ENCODE results near the gene SHC4.
"Not testable (repeated sequence)": the region's sequence is repeated elsewhere in the genome, so short reads cannot be mapped to it uniquely, and the experiment has no call there.

SHC4 gene

DNA sequence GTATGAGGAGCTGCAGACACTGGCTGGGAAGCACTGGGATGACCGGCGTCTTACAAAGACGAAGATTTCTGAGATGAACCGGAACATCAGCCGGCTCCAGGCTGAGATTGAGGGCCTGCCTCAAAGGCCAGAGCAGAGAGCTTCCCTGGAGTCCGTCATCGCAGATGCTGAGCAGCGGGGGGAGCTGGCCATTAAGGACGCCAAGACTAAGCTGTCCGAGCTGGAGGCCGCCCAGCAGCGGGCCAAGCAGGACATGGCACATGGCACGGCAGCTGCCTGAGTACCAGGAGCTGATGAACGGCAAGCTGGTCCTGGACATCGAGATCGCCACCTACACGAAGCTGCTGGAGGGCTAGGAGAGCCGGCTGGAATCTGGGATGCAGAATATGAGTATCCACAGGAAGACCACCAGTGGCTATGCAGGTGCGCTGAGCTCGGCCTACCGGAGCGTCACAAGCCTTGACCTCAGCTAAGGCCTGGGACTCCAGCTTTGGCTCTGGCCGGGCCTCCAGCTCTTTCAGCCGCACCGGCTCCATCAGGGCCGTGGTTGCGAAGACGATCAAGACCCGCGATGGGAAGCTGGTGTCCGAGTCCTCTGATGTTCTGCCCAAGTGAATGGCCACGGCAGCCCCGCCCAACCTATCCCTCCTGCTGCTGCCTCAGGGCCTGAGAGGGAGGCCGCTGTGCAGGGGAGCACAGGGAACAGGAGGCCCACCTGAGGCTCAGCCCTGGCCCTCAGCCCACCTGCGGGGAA is 9.2 kb upstream of the SHC4 start:
- TF ChIP-seq, protein P1, sequence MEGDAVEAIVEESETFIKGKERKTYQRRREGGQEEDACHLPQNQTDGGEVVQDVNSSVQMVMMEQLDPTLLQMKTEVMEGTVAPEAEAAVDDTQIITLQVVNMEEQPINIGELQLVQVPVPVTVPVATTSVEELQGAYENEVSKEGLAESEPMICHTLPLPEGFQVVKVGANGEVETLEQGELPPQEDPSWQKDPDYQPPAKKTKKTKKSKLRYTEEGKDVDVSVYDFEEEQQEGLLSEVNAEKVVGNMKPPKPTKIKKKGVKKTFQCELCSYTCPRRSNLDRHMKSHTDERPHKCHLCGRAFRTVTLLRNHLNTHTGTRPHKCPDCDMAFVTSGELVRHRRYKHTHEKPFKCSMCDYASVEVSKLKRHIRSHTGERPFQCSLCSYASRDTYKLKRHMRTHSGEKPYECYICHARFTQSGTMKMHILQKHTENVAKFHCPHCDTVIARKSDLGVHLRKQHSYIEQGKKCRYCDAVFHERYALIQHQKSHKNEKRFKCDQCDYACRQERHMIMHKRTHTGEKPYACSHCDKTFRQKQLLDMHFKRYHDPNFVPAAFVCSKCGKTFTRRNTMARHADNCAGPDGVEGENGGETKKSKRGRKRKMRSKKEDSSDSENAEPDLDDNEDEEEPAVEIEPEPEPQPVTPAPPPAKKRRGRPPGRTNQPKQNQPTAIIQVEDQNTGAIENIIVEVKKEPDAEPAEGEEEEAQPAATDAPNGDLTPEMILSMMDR (IDR thresholded peaks at IDR 0.05; ENCODE audit: control extremely low read depth, extremely low read depth, low read depth, missing control alignments): no peak
- ChIA-PET POLR2A (no interaction called here), CTCF (interaction anchor here (1.2 to 5.9 kb wide), 7 partner anchors 14 to 111 kb away, joined by 3 to 58 read pairs (median 6); partner anchors contain the start of gene EID1)
- DNase-seq (ENCODE audit: extremely low spot score): no peak

DNA sequence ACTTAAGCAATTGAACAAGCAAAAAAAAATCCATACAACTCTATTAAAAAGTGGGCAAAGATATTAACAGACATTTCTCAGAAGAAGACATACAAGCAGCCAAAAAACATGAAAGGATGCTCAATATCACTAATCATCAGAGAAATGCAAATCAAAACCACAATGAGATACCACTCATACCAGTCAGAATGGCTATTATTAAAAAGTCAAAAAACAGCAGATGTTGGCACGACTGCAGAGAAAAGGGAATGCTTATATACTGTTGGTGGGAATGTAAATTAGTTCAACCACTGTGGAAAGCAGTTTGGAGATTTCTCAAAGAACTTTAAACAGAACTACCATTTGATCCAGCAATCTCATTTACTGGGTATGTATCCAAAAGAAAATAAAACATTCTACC is 7.2 kb upstream of the SHC4 start:
- DNase-seq (ENCODE audit: extremely low spot score); POLR2A ChIA-PET: not testable (repeated sequence)
- CTCF ChIA-PET: interaction anchor here (1.3 to 2.4 kb wide), 2 partner anchors 9 to 12 kb away, joined by 4 to 6 read pairs; no protein-coding TSS in a partner anchor

DNA sequence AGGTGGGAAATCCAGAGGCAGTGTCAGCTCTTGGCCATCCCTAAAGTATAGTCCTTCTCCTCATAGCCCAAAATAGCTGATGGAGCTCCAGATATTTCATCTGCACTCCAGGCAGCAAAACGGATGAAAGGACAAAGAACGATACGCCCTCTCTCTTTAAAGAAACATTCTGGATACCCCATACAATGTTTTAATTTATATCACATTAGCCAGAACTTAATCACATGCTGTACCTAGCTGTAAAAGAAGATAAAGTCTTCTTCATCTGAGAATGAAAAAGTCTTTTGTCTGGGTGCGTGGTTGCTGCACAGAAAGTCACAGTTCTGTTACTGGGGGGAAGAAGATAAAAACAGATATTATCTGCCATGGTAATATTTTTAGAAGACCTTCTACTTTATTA is 4.3 kb upstream of the SHC4 start:
- ChIA-PET CTCF (interaction anchor here (0.7 kb wide), 1 partner anchor 140 kb away, joined by 3 read pairs; no protein-coding TSS in a partner anchor), POLR2A (no interaction called here)
- DNase-seq (ENCODE audit: extremely low spot score): no peak
- TF ChIP-seq, protein P1 (IDR thresholded peaks at IDR 0.05; ENCODE audit: control extremely low read depth, extremely low read depth, low read depth, missing control alignments): no peak

DNA sequence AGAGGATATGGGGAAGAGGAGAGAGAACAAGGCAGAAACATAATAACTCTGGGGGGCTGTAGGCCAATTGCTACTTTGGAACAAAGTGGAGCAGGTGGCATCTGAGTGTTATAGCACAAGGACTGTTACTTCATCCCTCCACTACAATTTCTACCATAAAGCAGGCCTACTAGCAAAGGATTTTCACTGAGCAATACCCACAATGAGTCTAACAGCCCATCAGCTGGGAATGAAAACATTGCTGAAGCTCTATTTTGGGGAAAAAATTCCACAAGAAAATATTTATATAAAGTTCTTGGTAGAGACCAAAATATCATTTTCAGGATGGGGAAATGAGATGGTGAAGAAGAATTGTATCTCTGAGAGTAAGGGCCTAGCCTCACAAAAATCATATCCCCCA is 3.6 kb upstream of the SHC4 start:
- DNase-seq (ENCODE audit: extremely low spot score): no peak
- ChIA-PET CTCF (interaction anchor here (0.7 to 1.5 kb wide), 4 partner anchors 13 to 140 kb away, joined by 3 to 4 read pairs (median 3); partner anchors contain the start of gene EID1), POLR2A (no interaction called here)
- TF ChIP-seq, protein P1 (IDR thresholded peaks at IDR 0.05; ENCODE audit: control extremely low read depth, extremely low read depth, low read depth, missing control alignments): no peak

DNA sequence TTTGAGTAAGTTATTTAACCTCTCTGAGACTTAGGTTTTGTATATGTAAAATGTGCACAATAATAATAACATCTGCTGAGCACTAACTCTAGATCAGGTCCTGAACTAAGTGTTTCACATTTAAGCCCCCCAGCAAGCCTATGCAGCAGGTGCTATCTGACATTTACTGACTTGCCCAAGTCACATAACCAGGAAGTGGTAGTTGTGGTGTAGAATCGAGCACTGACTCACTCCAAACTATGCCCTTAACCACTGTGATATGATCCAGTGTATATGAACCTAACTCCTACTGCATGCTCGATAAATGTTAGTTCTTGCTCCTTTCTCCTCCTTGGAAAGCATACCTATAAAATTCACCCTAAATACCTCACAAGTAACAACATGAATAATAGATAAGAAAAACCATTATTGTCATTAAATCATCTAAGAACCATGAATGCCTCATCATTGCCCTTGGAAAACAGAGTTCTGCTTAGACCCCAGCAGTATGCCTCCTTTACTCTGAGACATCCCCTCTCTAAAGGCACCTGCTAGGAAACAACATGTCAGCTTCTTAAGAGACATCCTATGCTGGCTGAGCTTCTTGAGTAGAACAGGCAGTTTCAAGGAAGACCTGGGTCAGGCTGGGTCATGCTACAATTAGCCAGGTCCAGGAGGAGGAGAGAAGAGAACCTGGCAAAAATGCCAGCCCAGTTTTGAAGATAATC is 3.0 kb upstream of the SHC4 start:
- ChIA-PET CTCF (interaction anchor here (1.1 to 1.5 kb wide), 7 partner anchors 13 to 92 kb away, joined by 3 to 4 read pairs (median 3); partner anchors contain the start of gene EID1), POLR2A (no interaction called here)
- TF ChIP-seq, protein P1 (IDR thresholded peaks at IDR 0.05; ENCODE audit: control extremely low read depth, extremely low read depth, low read depth, missing control alignments): no peak
- peak; percentile 31 for DNase-seq (ENCODE audit: extremely low spot score)

DNA sequence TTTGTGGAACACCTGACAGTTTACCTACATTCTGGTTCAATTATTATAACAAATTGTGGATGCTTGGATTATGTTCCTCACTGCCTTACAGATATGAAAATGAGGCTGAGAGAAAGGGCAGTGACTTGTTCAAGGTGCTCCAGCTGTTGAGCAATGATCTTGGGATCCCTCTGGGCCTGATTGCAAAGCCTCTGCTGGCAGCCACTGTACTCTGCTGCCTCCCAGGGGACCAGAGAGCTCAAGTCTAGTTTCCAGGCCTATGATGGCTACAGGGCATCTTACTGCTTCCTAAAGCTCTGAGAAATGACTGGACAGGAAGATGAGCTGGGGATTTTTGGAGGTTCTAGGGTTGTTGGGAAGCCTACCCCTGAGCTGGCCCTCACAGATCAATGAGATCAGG is 2.3 kb upstream of the SHC4 start:
- TF ChIP-seq, protein P1 (IDR thresholded peaks at IDR 0.05; ENCODE audit: control extremely low read depth, extremely low read depth, low read depth, missing control alignments): peak; percentile 10
- POLR2A ChIA-PET: no interaction called here
- peak; percentile 45 for DNase-seq (ENCODE audit: extremely low spot score)
- CTCF ChIA-PET: interaction anchor here (1.1 to 3.2 kb wide), 12 partner anchors 12 to 356 kb away, joined by 3 to 14 read pairs (median 3); no protein-coding TSS in a partner anchor
